ENCODE data around the gene SLC41A3. TPM values are rescaled to one million over a fixed set of nuclear protein-coding genes. Genes with fewer than 3 reads are reported as not detected.

SLC41A3 gene
- polyA plus RNA-seq, 2 of the 4 experiments (the other 2 are of a cell fraction): 18.9 to 24.2 TPM

GRCh38 chr3:126063358-126063965 is 20.5 kb downstream of the SLC41A3 start:
- H3K4me2 ChIP-seq: no peak overlapping the region
- no peak overlapping the region for H3K4me3 ChIP-seq
- FAIRE-seq: no peak
- no peak for DNase-seq (ENCODE audit: low read depth in 1 of 2, low spot score in 1 of 2)
- ATAC-seq: no peak
- WGBS (ENCODE audit: missing lambda C conversion rate): 85% methylated on average over 4 of the region's 8 CpGs
- no peaks in the 10 kb centered on the region for H3K9me3 ChIP-seq
- TF ChIP-seq MAFK (IDR thresholded peaks at IDR 0.05; ENCODE audit: partially characterized antibody) (no peak), ZC3H11A (IDR thresholded peaks at IDR 0.05) (no peak), MAX (IDR thresholded peaks at IDR 0.05) (no peak), POLR2AphosphoS2 (conservative IDR thresholded peaks at IDR 0.05; ENCODE audit: low read length) (no peak), HOXB5 (CRISPR knock-in tag; IDR thresholded peaks at IDR 0.05) (no peak), RNF2 (IDR thresholded peaks at IDR 0.05; ENCODE audit: borderline replicate concordance, low read depth) (no peak), TP53 (CRISPR knock-in tag; IDR thresholded peaks at IDR 0.05) (no peak), MYC (IDR thresholded peaks at IDR 0.05; ENCODE audit: borderline replicate concordance, low read length) (no peak), REST (IDR thresholded peaks at IDR 0.05) (no peak), CBX8 (IDR thresholded peaks at IDR 0.05) (no peak), ATOH8 (CRISPR knock-in tag; IDR thresholded peaks at IDR 0.05; ENCODE audit: low read depth) (no peak), FOSB (CRISPR knock-in tag; IDR thresholded peaks at IDR 0.05) (no peak), EHF (CRISPR knock-in tag; IDR thresholded peaks at IDR 0.05) (no peak), JUN (IDR thresholded peaks at IDR 0.05) (no peak), CTCF (IDR thresholded peaks at IDR 0.05) (no peak)
- H3K27ac ChIP-seq: no peak overlapping the region
- H3K4me1 ChIP-seq: no peaks in the 10 kb centered on the region
- ChIA-PET POLR2A (no interaction called here), CTCF (no interaction called here)

GRCh38 chr3:126061301-126062032 is 22.5 kb downstream of the SLC41A3 start:
- ChIA-PET CTCF (no interaction called here), POLR2A (no interaction called here)
- TF ChIP-seq ZNF302 (CRISPR knock-in tag; IDR thresholded peaks at IDR 0.05) (no peak), CEBPB (IDR thresholded peaks at IDR 0.05) (no peak), HOXB13 (CRISPR knock-in tag; IDR thresholded peaks at IDR 0.05; ENCODE audit: low read depth) (no peak), KDM5A (IDR thresholded peaks at IDR 0.05) (no peak), NFE2L2 (conservative IDR thresholded peaks at IDR 0.05; ENCODE audit: low read length) (no peak), HES2 (IDR thresholded peaks at IDR 0.05) (no peak), CBX2 (IDR thresholded peaks at IDR 0.05; ENCODE audit: borderline replicate concordance, low read depth) (no peak), MAZ (IDR thresholded peaks at IDR 0.05; ENCODE audit: borderline replicate concordance, low read depth, low read length) (no peak), RCOR1 (IDR thresholded peaks at IDR 0.05; ENCODE audit: low read depth, low read length) (no peak), EHF (CRISPR knock-in tag; IDR thresholded peaks at IDR 0.05) (no peak), JUN (IDR thresholded peaks at IDR 0.05) (no peak), MAFK (IDR thresholded peaks at IDR 0.05; ENCODE audit: partially characterized antibody) (no peak), POLR2AphosphoS2 (conservative IDR thresholded peaks at IDR 0.05; ENCODE audit: low read length) (no peak), TP53 (CRISPR knock-in tag; IDR thresholded peaks at IDR 0.05) (no peak), ESRRA (IDR thresholded peaks at IDR 0.05; ENCODE audit: borderline replicate concordance, low read length) (no peak), NR3C1 (IDR thresholded peaks at IDR 0.05) (no peak), PBX3 (IDR thresholded peaks at IDR 0.05) (no peak)

More at GRCh38 chr3:126061301-126062032, 22.5 kb downstream of the SLC41A3 start:
- H3K27ac ChIP-seq: no peak overlapping the region
- no peaks in the 10 kb centered on the region for H3K9me3 ChIP-seq
- no peak overlapping the region for H3K4me3 ChIP-seq
- ATAC-seq (no peak), FAIRE-seq (no peak), DNase-seq (ENCODE audit: low read depth in 1 of 2, low spot score in 1 of 2) (no peak)
- peaks cover 9% of the 10 kb centered on the region for H3K4me1 ChIP-seq
- H3K4me2 ChIP-seq: no peak overlapping the region
- 54% methylated on average over 7 of the region's 8 CpGs for WGBS (ENCODE audit: missing lambda C conversion rate)
